GM15510 (cell line): ENCODE measurements around the gene HCN4.

ENCODE experiments used
- POLR2A ChIP-seq: IDR thresholded peaks from 3 replicates; pipeline ENCODE4 v1.6.1; 2011; ENCODE audit warnings: borderline replicate concordance; ENCODE audit not compliant: insufficient read length; ENCODE audit errors: extremely low read depth

HCN4 gene

DNA sequence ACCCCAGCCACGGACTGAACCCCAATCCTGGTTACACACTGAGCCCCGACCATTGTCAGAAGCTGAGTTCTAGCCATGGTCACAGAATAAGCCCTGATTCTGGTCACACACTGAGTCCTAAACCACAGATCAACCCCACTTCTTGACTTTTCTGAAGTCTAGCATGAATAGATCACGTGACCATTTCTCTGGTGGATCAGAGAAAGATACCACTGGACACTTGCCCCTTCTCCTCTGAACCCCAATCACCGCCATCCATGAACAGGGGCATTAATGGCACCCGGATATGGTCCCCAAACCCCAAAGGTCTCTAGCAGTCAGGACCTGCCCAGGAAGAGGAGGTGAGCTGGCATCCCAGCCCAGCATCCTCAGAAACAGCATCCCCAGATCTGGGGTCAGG, 9.1 kb downstream of the HCN4 start:
- no peak for TF ChIP-seq POLR2A

GRCh38 chr15:73357999-73358665, 10.6 kb downstream of the HCN4 start:
- TF ChIP-seq POLR2A = no peak

- no peak for TF ChIP-seq POLR2A
These were observed 13.0 kb downstream of the HCN4 start for GRCh38 chr15:73355612-73356265.

- TF ChIP-seq POLR2A = no peak
These were observed 14.5 kb downstream of the HCN4 start for GRCh38 chr15:73354241-73354640.

DNA sequence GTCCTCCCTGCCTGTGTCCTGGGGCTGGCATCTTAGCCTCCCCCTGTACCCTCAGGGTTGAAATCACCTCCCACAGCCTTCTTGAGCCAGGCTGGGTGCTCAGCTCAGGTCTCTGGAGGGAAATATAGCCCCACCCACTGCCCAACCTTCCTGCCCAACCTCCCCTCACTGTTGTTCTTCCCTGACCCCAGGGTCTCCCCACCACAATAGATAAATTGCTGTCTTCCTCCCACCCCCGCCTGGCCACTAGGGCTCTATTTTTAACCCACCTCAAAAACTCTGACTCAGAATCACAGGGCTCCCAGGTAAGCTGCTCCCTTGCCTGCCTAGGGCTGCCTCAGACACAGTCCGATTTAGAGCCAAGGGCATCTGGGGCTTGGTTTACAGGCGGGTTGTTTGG, 15.0 kb downstream of the HCN4 start:
- no peak for TF ChIP-seq POLR2A

GRCh38 chr15:73352082-73352481, 16.7 kb downstream of the HCN4 start:
- no peak for TF ChIP-seq POLR2A

GRCh38 chr15:73349191-73349590, 19.6 kb downstream of the HCN4 start:
- no peak for TF ChIP-seq POLR2A

- TF ChIP-seq POLR2A = no peak
These were observed 21.9 kb downstream of the HCN4 start for GRCh38 chr15:73346735-73347312.

DNA sequence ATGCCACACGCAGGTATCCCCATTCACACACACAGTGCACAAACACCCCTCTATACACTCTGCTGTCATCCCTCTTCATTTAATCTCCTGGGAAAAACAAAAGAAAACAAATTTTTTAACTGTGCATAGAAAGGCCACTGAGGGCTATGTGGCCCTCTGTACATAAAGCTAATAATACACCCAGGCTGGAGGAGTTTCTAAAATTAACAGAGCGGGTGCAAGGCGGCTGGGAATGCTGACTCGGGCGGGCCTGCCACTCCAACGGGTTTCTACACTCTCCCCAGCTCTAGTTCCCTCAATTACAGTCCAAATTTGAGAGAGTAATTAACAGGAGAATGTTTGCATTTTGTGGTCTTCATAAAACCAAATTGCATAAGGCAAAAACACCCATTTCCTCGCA, 23.1 kb downstream of the HCN4 start:
- no peak for TF ChIP-seq POLR2A

- no peak for TF ChIP-seq POLR2A
These were observed 24.7 kb downstream of the HCN4 start for GRCh38 chr15:73344056-73344455.

GRCh38 chr15:73341886-73342600, 26.7 kb downstream of the HCN4 start:
- no peak for TF ChIP-seq POLR2A

GRCh38 chr15:73340502-73341192, 28.1 kb downstream of the HCN4 start:
- TF ChIP-seq POLR2A = no peak

GRCh38 chr15:73338606-73339374, 30.0 kb downstream of the HCN4 start:
- TF ChIP-seq POLR2A = no peak

- TF ChIP-seq POLR2A = no peak
These were observed 30.7 kb downstream of the HCN4 start for GRCh38 chr15:73338058-73338457.

DNA sequence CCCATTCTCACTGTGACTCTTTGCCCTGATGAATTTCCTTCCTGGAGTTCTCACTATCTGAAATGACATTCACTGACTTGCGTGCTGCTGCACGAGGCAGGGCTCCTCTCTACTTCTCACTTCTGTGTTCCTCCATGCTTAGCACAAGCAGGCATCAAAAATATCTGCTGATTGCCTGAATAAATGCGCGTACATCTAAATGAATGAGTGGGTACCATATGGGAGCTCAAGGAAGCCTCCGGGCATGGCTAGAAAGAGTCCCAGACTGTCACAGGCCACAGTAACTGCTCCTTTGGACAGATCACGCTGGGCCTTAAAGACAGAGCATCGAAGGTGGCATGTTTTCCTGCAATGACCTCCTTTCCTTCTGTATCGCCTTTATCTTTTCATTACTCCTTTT, 31.6 kb downstream of the HCN4 start:
- TF ChIP-seq POLR2A = no peak

GRCh38 chr15:73336756-73337155, 32.0 kb downstream of the HCN4 start:
- no peak for TF ChIP-seq POLR2A
